HUES48 (cell line): ENCODE results near the gene LDLR.
"Not testable (repeated sequence)": the region's sequence is repeated elsewhere in the genome, so short reads cannot be mapped to it uniquely, and the experiment has no call there.

Experiments
- H3K27ac ChIP-seq: one replicate; pipeline ENCODE4 v1.7.0; 2013; ENCODE audit warnings: low read depth, low read length, inconsistent platforms
- H3K27me3 ChIP-seq: 2 replicates; pipeline ENCODE4 v1.6.1; 2013; ENCODE audit warnings: mild to moderate bottlenecking, low read length; ENCODE audit not compliant: control insufficient read depth, insufficient read depth
- H3K36me3 ChIP-seq: 2 replicates; pipeline ENCODE4 v1.6.1; 2013; ENCODE audit warnings: low read length; ENCODE audit not compliant: control insufficient read depth, insufficient read depth
- H3K4me1 ChIP-seq: 2 replicates; pipeline ENCODE4 v1.6.1; 2013; ENCODE audit warnings: mild to moderate bottlenecking, low read length; ENCODE audit not compliant: control insufficient read depth, insufficient read depth
- H3K4me3 ChIP-seq: 2 replicates; pipeline ENCODE4 v1.5.1; 2013; ENCODE audit warnings: mild to moderate bottlenecking, low read depth, low read length
- H3K9ac ChIP-seq: 2 replicates; pipeline ENCODE4 v1.6.1; 2013; ENCODE audit warnings: mild to moderate bottlenecking, low read depth, low read length, moderate library complexity
- H3K9me3 ChIP-seq: 2 replicates; pipeline ENCODE4 v1.6.1; 2013; ENCODE audit warnings: low read length; ENCODE audit not compliant: control insufficient read depth, insufficient read depth

LDLR gene

DNA sequence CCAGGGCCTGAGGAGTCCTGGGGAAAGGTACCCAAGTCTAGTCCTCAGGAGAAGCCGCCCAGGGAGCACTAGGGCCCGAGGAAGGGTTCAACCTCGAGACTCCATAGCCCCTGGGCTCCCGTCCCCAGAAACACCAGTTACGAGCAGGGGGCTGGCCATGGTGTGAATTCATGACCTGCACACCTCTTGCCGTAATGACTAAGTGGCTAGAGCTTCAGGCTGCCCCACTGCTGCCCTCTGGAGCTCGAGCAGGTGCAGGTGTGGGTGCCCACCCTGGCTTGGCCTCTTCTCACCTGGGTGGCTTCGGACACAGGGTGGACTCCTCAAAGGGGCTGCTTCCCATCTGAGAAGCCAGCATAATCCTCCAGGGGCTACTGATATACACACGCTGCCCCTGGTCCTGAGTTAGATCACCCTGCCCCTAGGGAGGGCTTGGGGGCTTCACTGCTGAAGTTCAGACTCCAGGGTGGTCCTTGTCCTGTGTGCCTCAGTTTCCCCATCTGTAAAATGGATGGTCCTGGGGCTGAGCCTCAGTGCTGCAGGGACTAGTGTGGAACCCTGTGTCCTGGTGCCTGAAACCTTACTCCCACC, 52.8 kb downstream of the LDLR start:
- H3K9me3 ChIP-seq, result no peaks in the 10 kb centered on the region
- H3K36me3 ChIP-seq, result peaks cover 16% of the 10 kb centered on the region
- H3K27ac ChIP-seq, result peak overlapping the region; percentile 98
- H3K9ac ChIP-seq, result 0 out of 2 replicates have a peak overlapping the region, but pooled peaks have one; percentile 17
- peaks cover 19% of the 10 kb centered on the region for H3K4me1 ChIP-seq
- H3K27me3 ChIP-seq, result no peaks in the 10 kb centered on the region
- H3K4me3 ChIP-seq, result no peak overlapping the region

DNA sequence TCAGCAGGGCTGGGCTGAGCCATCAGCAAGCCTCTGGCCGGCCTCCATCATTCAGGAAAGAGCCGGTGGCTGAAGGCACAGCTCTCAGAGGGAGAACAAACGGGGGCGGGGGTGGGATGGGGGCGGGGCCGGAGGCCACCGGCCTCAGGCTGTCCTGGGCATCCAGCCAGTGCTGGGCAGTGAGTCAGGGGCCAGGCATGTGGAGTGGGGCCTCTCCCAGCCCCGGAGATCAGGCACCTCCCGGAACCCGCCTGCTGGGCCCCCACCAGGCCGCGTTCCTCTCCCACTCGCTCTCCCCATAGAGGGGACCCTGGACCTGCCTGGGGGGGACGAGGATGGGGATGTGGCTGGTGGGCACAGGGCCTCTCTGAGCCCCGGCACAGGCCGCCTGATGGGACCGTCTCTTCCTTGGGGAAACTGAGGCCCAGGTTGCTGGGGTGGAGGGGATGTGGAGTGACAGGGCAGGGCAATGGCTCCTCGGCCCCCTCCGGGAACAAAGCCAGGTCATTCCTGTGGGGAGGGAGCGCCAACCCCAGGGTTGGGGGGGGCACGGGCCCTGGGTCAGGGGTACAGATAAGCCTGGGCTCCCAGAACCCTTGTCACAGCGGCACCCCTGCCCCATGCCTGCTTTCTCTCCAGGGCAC, 53.4 kb downstream of the LDLR start:
- H3K27ac ChIP-seq, result peak overlapping the region; percentile 98
- H3K4me3 ChIP-seq, result no peak overlapping the region
- no peak overlapping the region for H3K9ac ChIP-seq
- no peaks in the 10 kb centered on the region for H3K9me3 ChIP-seq
- peaks cover 19% of the 10 kb centered on the region for H3K4me1 ChIP-seq
- no peaks in the 10 kb centered on the region for H3K27me3 ChIP-seq
- H3K36me3 ChIP-seq, result peaks cover 22% of the 10 kb centered on the region

DNA sequence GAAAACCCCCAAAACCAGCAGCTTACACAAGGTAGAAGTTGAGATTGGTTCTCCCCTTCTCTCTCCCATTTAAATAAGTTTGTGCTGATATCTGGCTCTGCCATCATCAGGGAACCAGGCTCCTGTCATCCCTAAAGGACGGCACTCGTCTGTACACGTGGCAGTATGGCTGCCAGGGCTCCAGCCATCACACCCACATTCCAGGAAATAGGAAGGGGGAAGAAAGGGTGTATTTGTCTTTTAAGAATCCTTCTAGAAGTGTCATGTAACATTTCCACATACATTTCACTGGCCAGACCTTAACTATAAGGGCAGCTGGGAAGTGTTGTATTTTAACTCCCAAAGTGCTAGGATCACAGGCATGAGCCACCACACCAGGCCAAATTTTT, 56.3 kb downstream of the LDLR start:
- H3K4me3 ChIP-seq, result no peak overlapping the region
- no peaks in the 10 kb centered on the region for H3K27me3 ChIP-seq
- H3K9me3 ChIP-seq, result no peaks in the 10 kb centered on the region
- peaks cover 37% of the 10 kb centered on the region for H3K36me3 ChIP-seq
- H3K9ac ChIP-seq, result no peak overlapping the region
- no peak overlapping the region for H3K27ac ChIP-seq
- peaks cover 19% of the 10 kb centered on the region for H3K4me1 ChIP-seq

DNA sequence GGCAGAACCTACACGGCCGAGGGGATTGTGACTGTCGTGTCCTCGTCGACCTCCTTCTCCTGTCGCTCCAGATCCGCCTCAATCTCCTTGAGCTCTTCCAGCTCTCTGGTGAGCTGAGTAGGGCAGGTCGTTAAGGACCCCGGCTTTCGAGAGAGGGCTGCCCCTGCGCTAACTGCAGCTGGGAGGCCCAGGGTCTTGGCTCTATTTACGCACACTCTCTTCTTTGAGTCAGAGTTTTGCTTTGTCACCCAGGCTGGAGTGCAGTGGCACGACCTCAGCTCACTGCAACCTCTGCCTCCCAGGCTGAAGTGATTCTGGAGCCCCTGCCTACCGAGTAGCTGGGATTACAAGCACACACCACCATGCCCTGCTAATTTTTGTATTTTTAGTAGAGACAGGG, 58.7 kb downstream of the LDLR start:
- no peak overlapping the region for H3K4me3 ChIP-seq
- peaks cover 44% of the 10 kb centered on the region for H3K36me3 ChIP-seq
- no peak overlapping the region for H3K9ac ChIP-seq
- no peaks in the 10 kb centered on the region for H3K27me3 ChIP-seq
- no peak overlapping the region for H3K27ac ChIP-seq
- H3K9me3 ChIP-seq, result no peaks in the 10 kb centered on the region
- H3K4me1 ChIP-seq, result peaks cover 6% of the 10 kb centered on the region; the same call in 1 of the 2 replicates

DNA sequence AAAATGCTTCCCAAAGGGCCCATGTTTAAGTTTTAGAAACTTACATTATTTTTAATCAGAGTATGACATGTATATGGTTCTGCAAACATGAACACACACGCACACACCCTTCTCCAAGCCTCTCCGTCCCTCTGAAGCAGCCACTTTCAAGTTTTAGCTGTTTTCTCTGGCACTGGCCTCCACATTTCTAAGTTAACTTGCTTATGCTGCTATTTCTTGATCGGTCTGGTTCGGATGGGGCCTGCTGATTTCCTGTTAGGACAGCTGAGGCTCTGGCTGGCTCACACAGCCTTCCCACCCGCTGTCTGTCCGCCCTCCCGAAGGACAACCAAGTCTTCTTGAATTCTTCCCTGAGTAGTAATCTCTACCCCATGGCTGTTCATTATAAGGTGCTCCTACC, 61.9 kb downstream of the LDLR start:
- Histone ChIP-seq H3K36me3 (peaks cover 31% of the 10 kb centered on the region), H3K9ac (no peak overlapping the region), H3K4me3 (no peak overlapping the region), H3K27me3 (no peaks in the 10 kb centered on the region), H3K9me3 (no peaks in the 10 kb centered on the region), H3K4me1 (peaks cover 4% of the 10 kb centered on the region), H3K27ac (no peak overlapping the region)

- Histone ChIP-seq H3K27me3 (no peaks in the 10 kb centered on the region), H3K4me1 (peaks cover 4% of the 10 kb centered on the region), H3K36me3 (peaks cover 23% of the 10 kb centered on the region), H3K9me3 (no peaks in the 10 kb centered on the region), H3K4me3 (no peak overlapping the region), H3K27ac (no peak overlapping the region), H3K9ac (no peak overlapping the region)
Observed at GRCh38 chr19:11152318-11153062, 63.2 kb downstream of the LDLR start.

DNA sequence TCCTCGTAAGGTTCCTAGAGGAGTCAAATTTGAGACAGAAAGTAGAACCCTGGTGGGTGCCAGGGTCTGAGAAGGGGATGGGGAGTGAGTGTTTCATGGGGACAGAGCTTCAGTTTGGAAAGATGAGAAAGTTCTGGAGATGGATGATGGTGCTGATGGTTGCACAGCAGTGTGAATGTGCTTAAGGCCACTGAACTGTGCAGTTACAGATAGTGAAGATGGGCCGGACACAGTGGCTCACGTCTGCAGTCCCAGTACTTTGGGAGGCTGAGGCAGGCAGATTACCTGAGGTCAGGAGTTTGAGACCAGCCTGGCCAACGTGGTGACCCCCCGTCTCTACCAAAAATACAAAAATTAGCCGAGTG, 65.4 kb downstream of the LDLR start:
- Histone ChIP-seq H3K4me1 (peaks cover 4% of the 10 kb centered on the region), H3K9ac (no peak overlapping the region), H3K4me3 (peak overlapping the region; percentile 87), H3K27me3 (no peaks in the 10 kb centered on the region), H3K36me3 (peaks cover 7% of the 10 kb centered on the region), H3K27ac (no peak overlapping the region), H3K9me3 (no peaks in the 10 kb centered on the region)

DNA sequence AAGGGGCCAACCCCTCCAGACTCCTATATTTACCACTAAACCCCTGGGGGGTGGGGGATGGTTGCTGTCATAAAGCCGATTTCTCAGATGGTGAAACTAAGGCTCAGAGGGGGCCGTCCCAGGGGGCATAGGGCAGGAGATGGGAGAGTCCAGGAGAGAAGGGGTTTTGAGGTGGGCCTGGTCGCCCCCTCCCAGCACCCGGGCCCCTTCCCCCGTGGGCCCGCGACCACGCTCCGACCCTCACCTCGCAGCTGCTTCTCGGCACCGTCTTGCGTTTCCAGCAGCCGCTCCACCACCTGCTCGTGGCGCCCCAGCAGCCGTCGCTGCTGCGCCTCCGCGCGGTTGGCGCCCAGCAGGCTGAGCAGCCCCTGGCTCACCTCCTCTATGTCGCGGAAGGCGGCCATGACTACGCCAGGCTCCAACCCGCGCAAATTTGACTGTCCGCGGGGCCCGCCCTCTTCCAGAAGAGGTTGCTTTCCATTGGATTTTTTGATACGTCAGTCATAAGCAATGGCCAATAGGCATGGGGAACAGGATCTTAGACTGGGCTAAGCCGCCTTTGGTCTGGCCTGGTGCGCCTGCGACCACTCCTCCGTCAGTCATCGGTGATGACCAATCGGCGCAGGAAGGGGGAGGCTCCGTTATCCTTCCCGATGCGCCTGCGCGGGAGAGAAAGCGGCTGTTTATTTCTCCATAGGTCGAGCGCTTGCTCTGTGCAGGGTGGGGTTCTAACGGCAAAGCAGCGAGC, 66.3 kb downstream of the LDLR start, which contains the start of gene SPC24:
SPC24 (minus strand) TSS at position 410 of the 748 bp plus-strand sequence; CDS start at position 404, 6 bp downstream.
- no peaks in the 10 kb centered on the region for H3K27me3 ChIP-seq
- peaks cover 4% of the 10 kb centered on the region for H3K4me1 ChIP-seq
- H3K4me3 ChIP-seq, result peak within 1 kb of the TSS; percentile 87
- peak within 1 kb of the TSS; percentile 44 for H3K27ac ChIP-seq
- peaks cover 7% of the 10 kb centered on the region for H3K36me3 ChIP-seq
- H3K9ac ChIP-seq, result peak within 1 kb of the TSS; percentile 80
- no peaks in the 10 kb centered on the region for H3K9me3 ChIP-seq

DNA sequence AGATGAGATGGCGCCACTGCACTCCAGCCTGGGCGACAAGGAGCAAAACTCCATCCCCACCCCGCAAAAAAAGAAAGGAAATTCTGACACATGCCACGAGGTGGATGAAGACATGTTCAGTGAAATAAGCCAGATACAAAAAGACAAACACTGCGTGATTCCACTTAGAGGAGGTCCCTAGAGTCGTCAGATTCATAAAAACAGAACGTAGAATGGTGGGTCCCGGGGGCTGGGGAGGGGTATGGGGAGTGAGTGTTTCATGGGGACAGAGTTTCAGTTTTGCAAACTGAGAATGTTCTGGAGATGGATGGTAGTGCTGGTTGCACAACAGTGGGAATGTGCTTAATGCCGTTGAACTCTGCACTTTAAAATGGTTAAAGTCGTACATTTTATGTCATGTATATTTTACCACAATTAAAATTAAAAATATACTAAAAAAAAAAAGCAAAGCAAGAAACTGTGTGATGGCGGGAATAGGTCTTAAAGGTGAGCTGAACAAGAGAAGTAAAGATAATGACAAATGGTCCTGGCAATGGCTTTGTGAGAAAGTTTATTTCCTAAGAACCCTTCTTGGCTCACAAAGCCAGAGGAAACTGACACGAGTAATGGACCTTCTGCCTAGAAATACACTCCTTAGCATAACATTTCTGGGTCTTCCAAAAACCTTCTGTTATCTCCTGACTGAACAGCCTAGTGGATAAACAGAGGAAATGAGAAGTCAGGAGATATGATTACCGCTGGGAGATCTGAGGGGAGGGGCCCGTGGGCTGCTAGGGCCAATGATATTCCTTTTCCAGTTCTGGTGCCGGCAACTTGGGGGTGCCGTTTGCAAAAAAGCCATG, 70.6 kb downstream of the LDLR start:
- H3K4me1 ChIP-seq, result no peaks in the 10 kb centered on the region; the same call in 1 of the 2 replicates
- no peaks in the 10 kb centered on the region for H3K27me3 ChIP-seq
- H3K36me3 ChIP-seq, result no peaks in the 10 kb centered on the region
- H3K27ac ChIP-seq, result no peak overlapping the region
- H3K9ac ChIP-seq, result no peak overlapping the region
- H3K4me3 ChIP-seq, result no peak overlapping the region
- no peaks in the 10 kb centered on the region for H3K9me3 ChIP-seq

DNA sequence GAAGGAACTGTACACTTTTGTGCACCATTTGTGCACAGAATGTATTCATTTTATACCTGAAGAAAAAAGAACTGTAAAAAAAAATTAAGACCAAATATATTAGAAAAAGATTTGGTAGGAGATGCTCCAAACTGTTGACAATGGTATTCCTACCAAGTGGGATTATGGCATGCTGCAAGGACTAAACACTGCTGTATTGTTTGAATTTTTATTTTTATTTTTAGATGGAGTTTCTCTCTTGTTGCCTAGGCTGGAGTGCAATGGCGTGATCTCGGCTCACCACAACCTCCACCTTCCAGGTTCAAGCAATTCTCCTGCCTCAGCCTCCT, 71.1 kb downstream of the LDLR start:
- not testable (repeated sequence) for H3K9me3 ChIP-seq, H3K4me3 ChIP-seq, H3K36me3 ChIP-seq, H3K4me1 ChIP-seq, H3K27me3 ChIP-seq, H3K27ac ChIP-seq, H3K9ac ChIP-seq
